WTC11 (cell line): ENCODE data around the gene CLEC3B. TPM values are rescaled to one million over a fixed set of nuclear protein-coding genes. Genes with fewer than 3 reads are reported as not detected.

Experiments used
- ATAC-seq: fragments of 200-7000 bp; cut with Tn5 transposase; 2 replicates; pipeline ENCODE4 v1.10.0; 2021; ENCODE audit warnings: mild to moderate bottlenecking, moderate library complexity
- CTCF ChIA-PET: fragments of 300-600 bp; sonication (Branson Sonifier 250); formaldehyde crosslinking; loops from one replicate; lab custom pipeline; 2021; ENCODE audit warnings: antibody characterized with exemption; lab: Charles Lee
- POLR2A ChIA-PET: fragments of 350-600 bp; sonication (Branson Sonifier 250); formaldehyde crosslinking; loops from one replicate; lab custom pipeline; 2021; ENCODE audit warnings: antibody characterized with exemption; lab: Charles Lee
- DNase-seq: peaks from one replicate; pipeline ENCODE4 v3.0.0; 2021; ENCODE audit warnings: low spot score
- H3K27ac Mint-ChIP-seq: 2 replicates; pipeline ENCODE4 v1.8.0; 2021; ENCODE audit warnings: mixed read lengths
- H3K27me3 Mint-ChIP-seq: 2 replicates; pipeline ENCODE4 v1.8.0; 2021; ENCODE audit warnings: low read depth, mild to moderate bottlenecking, moderate library complexity, mixed read lengths
- H3K36me3 Mint-ChIP-seq: 2 replicates; pipeline ENCODE4 v1.8.0; 2021; ENCODE audit warnings: mixed read lengths
- H3K4me1 Mint-ChIP-seq: 2 replicates; pipeline ENCODE4 v1.8.0; 2022; ENCODE audit warnings: mixed read lengths
- H3K4me3 Mint-ChIP-seq: 2 replicates; pipeline ENCODE4 v1.8.0; 2021; ENCODE audit warnings: mild to moderate bottlenecking, moderate library complexity, mixed read lengths
- H3K9me3 Mint-ChIP-seq: 2 replicates; pipeline ENCODE4 v1.8.0; 2021; ENCODE audit warnings: mixed read lengths
- CBFB ChIP-seq: sonication (generic); formaldehyde crosslinking; IDR thresholded peaks from 2 replicates; pipeline ENCODE4 v1.8.1; 2022; ENCODE audit warnings: mild to moderate bottlenecking, low read depth, missing genetic modification reagents
- CREB1 ChIP-seq: sonication (generic); formaldehyde crosslinking; IDR thresholded peaks from 2 replicates; pipeline ENCODE4 v1.8.0; 2023; ENCODE audit warnings: mild to moderate bottlenecking, missing genetic modification reagents
- EMX1 ChIP-seq: fragments of 250-450 bp; sonication (Bioruptor Pico); IDR thresholded peaks from 2 replicates; pipeline ENCODE4 v1.8.0; 2021; ENCODE audit warnings: mild to moderate bottlenecking
- FOXJ3 ChIP-seq: sonication (generic); formaldehyde crosslinking; IDR thresholded peaks from 2 replicates; pipeline ENCODE4 v1.9.0; 2021; ENCODE audit warnings: missing genetic modification reagents, mild to moderate bottlenecking, borderline replicate concordance
- GRHL2 ChIP-seq: fragments of 250-450 bp; sonication (Bioruptor Pico); IDR thresholded peaks from 2 replicates; pipeline ENCODE4 v1.8.0; 2022; ENCODE audit warnings: mild to moderate bottlenecking, moderate library complexity; ENCODE audit not compliant: insufficient replicate concordance, severe bottlenecking
- HMGA2 ChIP-seq: fragments of 250-450 bp; sonication (Bioruptor Pico); IDR thresholded peaks from 2 replicates; pipeline ENCODE4 v1.4.0; 2021; ENCODE audit warnings: mild to moderate bottlenecking, moderate library complexity
- IRF2 ChIP-seq: sonication (generic); formaldehyde crosslinking; IDR thresholded peaks from 2 replicates; pipeline ENCODE4 v1.8.0; 2022; ENCODE audit warnings: low read depth, missing genetic modification reagents, borderline replicate concordance
- JAZF1 ChIP-seq: fragments of 250-450 bp; sonication (Bioruptor Pico); IDR thresholded peaks from 2 replicates; pipeline ENCODE4 v1.9.0; 2021; ENCODE audit warnings: moderate library complexity, mild to moderate bottlenecking, inconsistent platforms
- NFE2L1 ChIP-seq: sonication (generic); formaldehyde crosslinking; IDR thresholded peaks from 2 replicates; pipeline ENCODE4 v1.8.1; 2023; ENCODE audit warnings: missing genetic modification reagents
- NR3C1 ChIP-seq: sonication (generic); formaldehyde crosslinking; conservative IDR thresholded peaks from 2 replicates; pipeline ENCODE4 v1.8.1; 2023; ENCODE audit warnings: low read depth, mild to moderate bottlenecking, missing genetic modification reagents
- SMAD3 ChIP-seq: sonication (generic); formaldehyde crosslinking; IDR thresholded peaks from 2 replicates; pipeline ENCODE4 v1.8.0; 2022; ENCODE audit warnings: missing genetic modification reagents, mild to moderate bottlenecking, borderline replicate concordance
- SP1 ChIP-seq: sonication (generic); formaldehyde crosslinking; conservative IDR thresholded peaks from 2 replicates; pipeline ENCODE4 v1.8.1; 2022; ENCODE audit warnings: missing genetic modification reagents
- ZNF232 ChIP-seq: sonication (generic); formaldehyde crosslinking; IDR thresholded peaks from 2 replicates; pipeline ENCODE4 v1.8.0; 2022; ENCODE audit warnings: mild to moderate bottlenecking, missing genetic modification reagents
- ZNF263 ChIP-seq: sonication (generic); formaldehyde crosslinking; IDR thresholded peaks from 2 replicates; pipeline ENCODE4 v1.8.1; 2022; ENCODE audit warnings: low read depth, mild to moderate bottlenecking, moderate library complexity, missing genetic modification reagents
- ZNF396 ChIP-seq: fragments of 250-450 bp; sonication (Bioruptor Pico); IDR thresholded peaks from 2 replicates; pipeline ENCODE4 v1.8.0; 2021; ENCODE audit warnings: mild to moderate bottlenecking, moderate library complexity, borderline replicate concordance
- ZNF416 ChIP-seq: fragments of 250-450 bp; sonication (Bioruptor Pico); IDR thresholded peaks from 2 replicates; pipeline ENCODE4 v1.9.0; 2021; ENCODE audit warnings: mild to moderate bottlenecking, inconsistent platforms
- ZNF671 ChIP-seq: fragments of 250-450 bp; sonication (Bioruptor Pico); IDR thresholded peaks from 2 replicates; pipeline ENCODE4 v1.8.0; 2021; ENCODE audit warnings: mild to moderate bottlenecking
- total RNA-seq: library from RNA; stranded (reverse); gene quantifications from 3 replicates; pipeline ENCODE4 v1.2.3, GENCODE V29; 2021
- TF ChIP-seq, protein P1 (sequence below): sonication (generic); formaldehyde crosslinking; conservative IDR thresholded peaks from 2 replicates; pipeline ENCODE4 v1.8.1; 2023; ENCODE audit warnings: mild to moderate bottlenecking, low read depth, missing genetic modification reagents, moderate library complexity
- TF ChIP-seq, protein P2 (sequence below): fragments of 250-450 bp; sonication (Bioruptor Pico); IDR thresholded peaks from 2 replicates; pipeline ENCODE4 v1.9.0; 2021; ENCODE audit warnings: moderate library complexity, mild to moderate bottlenecking, inconsistent platforms, borderline replicate concordance
- TF ChIP-seq, protein P3 (sequence below): fragments of 200-600 bp; IDR thresholded peaks from 2 replicates; pipeline ENCODE4 v1.8.0; 2022; ENCODE audit warnings: antibody characterized with exemption
- TF ChIP-seq, protein P4 (sequence below): sonication (generic); formaldehyde crosslinking; IDR thresholded peaks from 2 replicates; pipeline ENCODE4 v1.8.0; 2023; ENCODE audit warnings: missing genetic modification reagents, mild to moderate bottlenecking, borderline replicate concordance
- TF ChIP-seq, protein P5 (sequence below): fragments of 250-450 bp; sonication (Bioruptor Pico); IDR thresholded peaks from 2 replicates; pipeline ENCODE4 v1.9.0; 2021; ENCODE audit warnings: mild to moderate bottlenecking

The CLEC3B gene
- total RNA-seq, 1 experiment from 2014 or later: 0.81 TPM

DNA sequence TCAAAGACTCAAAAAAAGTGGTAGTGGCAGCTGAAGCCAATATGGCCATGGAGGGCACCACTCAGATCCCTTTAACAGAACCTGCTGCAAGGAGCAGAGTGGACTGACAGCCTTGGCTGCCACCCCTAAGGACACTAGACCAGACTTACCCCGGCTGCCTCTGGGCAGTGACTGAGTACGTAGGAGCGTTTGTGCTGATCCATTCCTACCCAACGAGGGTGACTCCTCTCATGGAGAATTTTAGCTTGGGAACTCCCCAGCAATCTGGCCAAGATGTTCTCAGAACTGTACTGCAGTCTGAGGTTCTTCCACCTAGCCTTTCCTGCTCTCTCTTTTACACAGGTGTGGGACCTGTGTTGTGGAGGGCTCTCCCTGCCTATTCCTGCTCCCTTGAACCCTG lies 22.1 kb downstream of the CLEC3B start (continued):
- TF ChIP-seq FOXJ3 (CRISPR knock-in tag) (no peak), CBFB (CRISPR knock-in tag) (no peak), CREB1 (CRISPR knock-in tag) (no peak), EMX1 (CRISPR knock-in tag) (no peak), GRHL2 (CRISPR knock-in tag) (no peak)

DNA sequence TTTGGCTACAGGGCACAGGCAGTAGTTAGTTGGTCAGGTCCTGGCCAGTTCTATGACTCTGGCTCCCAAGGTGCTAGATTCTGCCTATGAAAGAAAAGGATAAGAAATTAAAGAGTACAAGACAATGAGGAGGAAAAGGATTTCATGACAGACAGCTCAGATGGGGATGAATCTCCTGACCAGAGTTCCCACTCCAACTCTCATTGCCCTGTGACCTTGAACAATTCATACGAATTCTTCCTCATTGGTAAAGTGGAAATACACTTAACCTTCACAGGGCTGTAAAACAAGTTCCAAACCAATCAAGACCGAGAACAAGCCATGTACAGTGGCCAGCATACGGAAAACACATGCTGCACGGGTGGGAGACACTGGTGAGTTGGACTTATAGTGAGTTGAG lies 23.7 kb downstream of the CLEC3B start:
- DNase-seq: no peak
- H3K9me3 Mint-ChIP-seq: no peaks in the 10 kb centered on the region
- TF ChIP-seq ZNF416 (CRISPR knock-in tag) (no peak), GRHL2 (CRISPR knock-in tag) (no peak)
- TF ChIP-seq, all 79 proteins: peak for 0
- peaks cover 5% of the 10 kb centered on the region for H3K4me1 Mint-ChIP-seq
- ChIA-PET CTCF (interaction anchor here (0.7 to 1.4 kb wide), 2 partner anchors 9 kb away, joined by 3 to 5 read pairs; no protein-coding TSS in a partner anchor), POLR2A (no interaction called here)
- ATAC-seq: no peak
- no peaks in the 10 kb centered on the region for H3K36me3 Mint-ChIP-seq
- H3K4me3 Mint-ChIP-seq: no peak overlapping the region
- H3K27me3 Mint-ChIP-seq: peaks cover 54% of the 10 kb centered on the region
- H3K27ac Mint-ChIP-seq: no peak overlapping the region

DNA sequence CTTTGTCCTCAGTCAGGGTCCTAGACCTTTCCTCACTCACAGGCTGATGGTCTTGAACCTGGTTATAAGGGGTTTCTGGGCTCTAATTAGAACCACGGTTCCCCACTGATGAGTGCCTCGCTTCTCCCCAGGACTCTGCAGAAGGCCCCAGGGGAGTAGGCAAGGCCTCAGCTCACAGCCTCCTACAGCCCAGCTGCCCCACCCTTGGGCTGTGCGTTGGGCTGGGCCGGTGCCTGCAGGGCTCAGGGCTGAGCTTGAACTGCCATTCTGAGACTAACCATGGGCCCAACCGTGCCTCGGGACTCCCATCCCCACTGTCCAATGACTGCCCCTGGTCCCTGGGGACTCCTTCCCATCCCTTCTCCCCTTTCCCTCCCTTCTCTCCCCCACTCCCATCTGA lies 25.6 kb downstream of the CLEC3B start:
- Mint-ChIP-seq H3K27ac (no peak overlapping the region), H3K36me3 (no peaks in the 10 kb centered on the region), H3K9me3 (no peaks in the 10 kb centered on the region), H3K27me3 (peaks cover 73% of the 10 kb centered on the region), H3K4me3 (no peak overlapping the region), H3K4me1 (peaks cover 13% of the 10 kb centered on the region)
- CTCF ChIA-PET: no interaction called here
- DNase-seq (no peak), ATAC-seq (no peak)
- TF ChIP-seq, protein P1, sequence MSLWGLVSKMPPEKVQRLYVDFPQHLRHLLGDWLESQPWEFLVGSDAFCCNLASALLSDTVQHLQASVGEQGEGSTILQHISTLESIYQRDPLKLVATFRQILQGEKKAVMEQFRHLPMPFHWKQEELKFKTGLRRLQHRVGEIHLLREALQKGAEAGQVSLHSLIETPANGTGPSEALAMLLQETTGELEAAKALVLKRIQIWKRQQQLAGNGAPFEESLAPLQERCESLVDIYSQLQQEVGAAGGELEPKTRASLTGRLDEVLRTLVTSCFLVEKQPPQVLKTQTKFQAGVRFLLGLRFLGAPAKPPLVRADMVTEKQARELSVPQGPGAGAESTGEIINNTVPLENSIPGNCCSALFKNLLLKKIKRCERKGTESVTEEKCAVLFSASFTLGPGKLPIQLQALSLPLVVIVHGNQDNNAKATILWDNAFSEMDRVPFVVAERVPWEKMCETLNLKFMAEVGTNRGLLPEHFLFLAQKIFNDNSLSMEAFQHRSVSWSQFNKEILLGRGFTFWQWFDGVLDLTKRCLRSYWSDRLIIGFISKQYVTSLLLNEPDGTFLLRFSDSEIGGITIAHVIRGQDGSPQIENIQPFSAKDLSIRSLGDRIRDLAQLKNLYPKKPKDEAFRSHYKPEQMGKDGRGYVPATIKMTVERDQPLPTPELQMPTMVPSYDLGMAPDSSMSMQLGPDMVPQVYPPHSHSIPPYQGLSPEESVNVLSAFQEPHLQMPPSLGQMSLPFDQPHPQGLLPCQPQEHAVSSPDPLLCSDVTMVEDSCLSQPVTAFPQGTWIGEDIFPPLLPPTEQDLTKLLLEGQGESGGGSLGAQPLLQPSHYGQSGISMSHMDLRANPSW (CRISPR knock-in tag): no peak
- TF ChIP-seq, protein P2, sequence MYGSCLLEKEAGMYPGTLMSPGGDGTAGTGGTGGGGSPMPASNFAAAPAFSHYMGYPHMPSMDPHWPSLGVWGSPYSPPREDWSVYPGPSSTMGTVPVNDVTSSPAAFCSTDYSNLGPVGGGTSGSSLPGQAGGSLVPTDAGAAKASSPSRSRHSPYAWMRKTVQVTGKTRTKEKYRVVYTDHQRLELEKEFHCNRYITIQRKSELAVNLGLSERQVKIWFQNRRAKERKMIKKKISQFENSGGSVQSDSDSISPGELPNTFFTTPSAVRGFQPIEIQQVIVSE (CRISPR knock-in tag): no peak
- TF ChIP-seq IRF2 (CRISPR knock-in tag) (no peak), JAZF1 (CRISPR knock-in tag) (no peak), SMAD3 (CRISPR knock-in tag) (no peak), NFE2L1 (CRISPR knock-in tag) (no peak), SP1 (CRISPR knock-in tag) (no peak), ZNF263 (CRISPR knock-in tag) (no peak), HMGA2 (no peak), ZNF232 (CRISPR knock-in tag) (no peak), ZNF671 (CRISPR knock-in tag) (no peak), ZNF396 (CRISPR knock-in tag) (no peak), NR3C1 (CRISPR knock-in tag) (no peak)
- TF ChIP-seq, protein P3, sequence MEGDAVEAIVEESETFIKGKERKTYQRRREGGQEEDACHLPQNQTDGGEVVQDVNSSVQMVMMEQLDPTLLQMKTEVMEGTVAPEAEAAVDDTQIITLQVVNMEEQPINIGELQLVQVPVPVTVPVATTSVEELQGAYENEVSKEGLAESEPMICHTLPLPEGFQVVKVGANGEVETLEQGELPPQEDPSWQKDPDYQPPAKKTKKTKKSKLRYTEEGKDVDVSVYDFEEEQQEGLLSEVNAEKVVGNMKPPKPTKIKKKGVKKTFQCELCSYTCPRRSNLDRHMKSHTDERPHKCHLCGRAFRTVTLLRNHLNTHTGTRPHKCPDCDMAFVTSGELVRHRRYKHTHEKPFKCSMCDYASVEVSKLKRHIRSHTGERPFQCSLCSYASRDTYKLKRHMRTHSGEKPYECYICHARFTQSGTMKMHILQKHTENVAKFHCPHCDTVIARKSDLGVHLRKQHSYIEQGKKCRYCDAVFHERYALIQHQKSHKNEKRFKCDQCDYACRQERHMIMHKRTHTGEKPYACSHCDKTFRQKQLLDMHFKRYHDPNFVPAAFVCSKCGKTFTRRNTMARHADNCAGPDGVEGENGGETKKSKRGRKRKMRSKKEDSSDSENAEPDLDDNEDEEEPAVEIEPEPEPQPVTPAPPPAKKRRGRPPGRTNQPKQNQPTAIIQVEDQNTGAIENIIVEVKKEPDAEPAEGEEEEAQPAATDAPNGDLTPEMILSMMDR: no peak
- TF ChIP-seq, protein P4, sequence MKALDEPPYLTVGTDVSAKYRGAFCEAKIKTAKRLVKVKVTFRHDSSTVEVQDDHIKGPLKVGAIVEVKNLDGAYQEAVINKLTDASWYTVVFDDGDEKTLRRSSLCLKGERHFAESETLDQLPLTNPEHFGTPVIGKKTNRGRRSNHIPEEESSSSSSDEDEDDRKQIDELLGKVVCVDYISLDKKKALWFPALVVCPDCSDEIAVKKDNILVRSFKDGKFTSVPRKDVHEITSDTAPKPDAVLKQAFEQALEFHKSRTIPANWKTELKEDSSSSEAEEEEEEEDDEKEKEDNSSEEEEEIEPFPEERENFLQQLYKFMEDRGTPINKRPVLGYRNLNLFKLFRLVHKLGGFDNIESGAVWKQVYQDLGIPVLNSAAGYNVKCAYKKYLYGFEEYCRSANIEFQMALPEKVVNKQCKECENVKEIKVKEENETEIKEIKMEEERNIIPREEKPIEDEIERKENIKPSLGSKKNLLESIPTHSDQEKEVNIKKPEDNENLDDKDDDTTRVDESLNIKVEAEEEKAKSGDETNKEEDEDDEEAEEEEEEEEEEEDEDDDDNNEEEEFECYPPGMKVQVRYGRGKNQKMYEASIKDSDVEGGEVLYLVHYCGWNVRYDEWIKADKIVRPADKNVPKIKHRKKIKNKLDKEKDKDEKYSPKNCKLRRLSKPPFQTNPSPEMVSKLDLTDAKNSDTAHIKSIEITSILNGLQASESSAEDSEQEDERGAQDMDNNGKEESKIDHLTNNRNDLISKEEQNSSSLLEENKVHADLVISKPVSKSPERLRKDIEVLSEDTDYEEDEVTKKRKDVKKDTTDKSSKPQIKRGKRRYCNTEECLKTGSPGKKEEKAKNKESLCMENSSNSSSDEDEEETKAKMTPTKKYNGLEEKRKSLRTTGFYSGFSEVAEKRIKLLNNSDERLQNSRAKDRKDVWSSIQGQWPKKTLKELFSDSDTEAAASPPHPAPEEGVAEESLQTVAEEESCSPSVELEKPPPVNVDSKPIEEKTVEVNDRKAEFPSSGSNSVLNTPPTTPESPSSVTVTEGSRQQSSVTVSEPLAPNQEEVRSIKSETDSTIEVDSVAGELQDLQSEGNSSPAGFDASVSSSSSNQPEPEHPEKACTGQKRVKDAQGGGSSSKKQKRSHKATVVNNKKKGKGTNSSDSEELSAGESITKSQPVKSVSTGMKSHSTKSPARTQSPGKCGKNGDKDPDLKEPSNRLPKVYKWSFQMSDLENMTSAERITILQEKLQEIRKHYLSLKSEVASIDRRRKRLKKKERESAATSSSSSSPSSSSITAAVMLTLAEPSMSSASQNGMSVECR (CRISPR knock-in tag): no peak
- TF ChIP-seq, protein P5, sequence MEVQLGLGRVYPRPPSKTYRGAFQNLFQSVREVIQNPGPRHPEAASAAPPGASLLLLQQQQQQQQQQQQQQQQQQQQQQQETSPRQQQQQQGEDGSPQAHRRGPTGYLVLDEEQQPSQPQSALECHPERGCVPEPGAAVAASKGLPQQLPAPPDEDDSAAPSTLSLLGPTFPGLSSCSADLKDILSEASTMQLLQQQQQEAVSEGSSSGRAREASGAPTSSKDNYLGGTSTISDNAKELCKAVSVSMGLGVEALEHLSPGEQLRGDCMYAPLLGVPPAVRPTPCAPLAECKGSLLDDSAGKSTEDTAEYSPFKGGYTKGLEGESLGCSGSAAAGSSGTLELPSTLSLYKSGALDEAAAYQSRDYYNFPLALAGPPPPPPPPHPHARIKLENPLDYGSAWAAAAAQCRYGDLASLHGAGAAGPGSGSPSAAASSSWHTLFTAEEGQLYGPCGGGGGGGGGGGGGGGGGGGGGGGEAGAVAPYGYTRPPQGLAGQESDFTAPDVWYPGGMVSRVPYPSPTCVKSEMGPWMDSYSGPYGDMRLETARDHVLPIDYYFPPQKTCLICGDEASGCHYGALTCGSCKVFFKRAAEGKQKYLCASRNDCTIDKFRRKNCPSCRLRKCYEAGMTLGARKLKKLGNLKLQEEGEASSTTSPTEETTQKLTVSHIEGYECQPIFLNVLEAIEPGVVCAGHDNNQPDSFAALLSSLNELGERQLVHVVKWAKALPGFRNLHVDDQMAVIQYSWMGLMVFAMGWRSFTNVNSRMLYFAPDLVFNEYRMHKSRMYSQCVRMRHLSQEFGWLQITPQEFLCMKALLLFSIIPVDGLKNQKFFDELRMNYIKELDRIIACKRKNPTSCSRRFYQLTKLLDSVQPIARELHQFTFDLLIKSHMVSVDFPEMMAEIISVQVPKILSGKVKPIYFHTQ: no peak
- POLR2A ChIA-PET: no interaction called here
